Caco-2 (cell line): ENCODE data around the gene CAMTA2. TPM values are rescaled to one million over a fixed set of nuclear protein-coding genes. Genes with fewer than 3 reads are reported as not detected.
A peak's percentile ranks its signal among the peaks of the same experiment; 100 is the strongest.

ENCODE experiments used
- BruUV-seq: library from RNA; stranded (reverse); fragments of 400-500 nt; replicated peaks from 2 replicates; lab custom pipeline; 2021; lab: Mats Ljungman, UMichigan
- CTCF ChIA-PET: fragments of 300-600 bp; sonication (Branson Sonifier 250); formaldehyde crosslinking; loops from one replicate; lab custom pipeline; 2022; ENCODE audit warnings: antibody characterized with exemption; lab: Charles Lee
- POLR2A ChIA-PET: fragments of 300-600 bp; sonication (Branson Sonifier 250); formaldehyde crosslinking; loops from one replicate; lab custom pipeline; 2022; ENCODE audit warnings: antibody characterized with exemption; lab: Charles Lee
- DNase-seq, 2 experiments: peaks; one replicate each; pipeline versions ENCODE4 v3.0.0 to v3.0.0-alpha.2; 2020 to 2022
- H3K27me3 ChIP-seq: replicated peaks from 2 replicates; pipeline ENCODE4 v1.6.0; 2011; ENCODE audit warnings: low read length; ENCODE audit not compliant: control insufficient read depth, insufficient read depth
- H3K36me3 ChIP-seq: 2 replicates; pipeline ENCODE4 v1.5.1; 2011; ENCODE audit warnings: low read length; ENCODE audit not compliant: control insufficient read depth, insufficient read depth
- H3K4me1 ChIP-seq: fragments of 250-450 bp; sonication (Bioruptor Pico); 2 replicates; pipeline ENCODE4 v1.5.1; 2020; ENCODE audit warnings: mild to moderate bottlenecking
- H3K4me3 ChIP-seq: 2 replicates; pipeline ENCODE4 v1.5.1; 2011; ENCODE audit warnings: low read depth, mild to moderate bottlenecking, control low read depth, low read length
- H3K9me3 ChIP-seq: fragments of 250-450 bp; sonication (Bioruptor Pico); 2 replicates; pipeline ENCODE4 v1.5.1; 2020; ENCODE audit warnings: mild to moderate bottlenecking, moderate library complexity
- H3K27ac Mint-ChIP-seq: one replicate; pipeline ENCODE4 v1.8.0; 2022; ENCODE audit warnings: mixed read lengths; ENCODE audit not compliant: unreplicated experiment
- H3K27me3 Mint-ChIP-seq: one replicate; pipeline ENCODE4 v1.8.0; 2022; ENCODE audit warnings: mixed read lengths; ENCODE audit not compliant: insufficient read depth, unreplicated experiment
- H3K36me3 Mint-ChIP-seq: one replicate; pipeline ENCODE4 v1.8.0; 2022; ENCODE audit warnings: mild to moderate bottlenecking, mixed read lengths; ENCODE audit not compliant: insufficient read depth, unreplicated experiment
- H3K4me1 Mint-ChIP-seq: one replicate; pipeline ENCODE4 v1.8.0; 2022; ENCODE audit warnings: low read depth, mixed read lengths; ENCODE audit not compliant: unreplicated experiment
- H3K4me3 Mint-ChIP-seq: one replicate; pipeline ENCODE4 v1.8.0; 2022; ENCODE audit warnings: mild to moderate bottlenecking, moderate library complexity, mixed read lengths; ENCODE audit not compliant: unreplicated experiment
- H3K9me3 Mint-ChIP-seq: one replicate; pipeline ENCODE4 v1.8.0; 2022; ENCODE audit warnings: mixed read lengths; ENCODE audit not compliant: unreplicated experiment
- CTCF ChIP-seq, 2 experiments: fragments of 200-600 bp in 1 of 2; IDR thresholded peaks; 1 replicate in 1 of 2; 2 replicates in 1 of 2; pipeline versions ENCODE4 v1.5.1 to v1.8.0; 2011 to 2022; ENCODE audit warnings: antibody characterized with exemption in 1 of 2, control low read depth in 1 of 2, inconsistent platforms in 1 of 2, low read depth in 1 of 2, low read length in 1 of 2, mild to moderate bottlenecking in 1 of 2, moderate library complexity in 1 of 2; ENCODE audit not compliant: insufficient read depth in 1 of 2, severe bottlenecking in 1 of 2, unreplicated experiment in 1 of 2
- intact Hi-C: fragments of 100-400 bp; cut with micrococcal nuclease; formaldehyde crosslinking; loops from one replicate; pipeline ENCODE4 v1.10.0; 2022; ENCODE audit not compliant: unreplicated experiment
- total RNA-seq: library from RNA; stranded (reverse); gene quantifications from 2 replicates; pipeline ENCODE4 v1.2.3, GENCODE V29; 2022

The CAMTA2 gene
- total RNA-seq, 1 experiment from 2014 or later: 18.8 TPM

- H3K27me3 Mint-ChIP-seq: no peaks in the 10 kb centered on the region
- CTCF ChIA-PET: no interaction called here
- no peaks in the 10 kb centered on the region for H3K9me3 Mint-ChIP-seq
- DNase-seq: no peak
- no peak for TF ChIP-seq CTCF (IDR thresholded peaks at IDR 0.05; ENCODE audit: insufficient read depth in 1 of 2, low read depth in 1 of 2, low read length in 1 of 2, severe bottlenecking in 1 of 2, unreplicated experiment in 1 of 2)
- peak overlapping the region; percentile 73 for H3K27ac Mint-ChIP-seq
- H3K4me3 Mint-ChIP-seq: peak overlapping the region; percentile 78
- peaks cover 12% of the 10 kb centered on the region for H3K36me3 Mint-ChIP-seq
- Histone ChIP-seq H3K27me3 (no peaks in the 10 kb centered on the region), H3K4me3 (peak overlapping the region; percentile 60), H3K36me3 (no peaks in the 10 kb centered on the region), H3K4me1 (peaks cover 4% of the 10 kb centered on the region; the same call in 1 of the 2 replicates), H3K9me3 (no peaks in the 10 kb centered on the region)
- intact Hi-C loops: no loop called here
- POLR2A ChIA-PET: interaction anchor here (1.4 kb wide), 1 partner anchor 19 kb away, joined by 5 read pairs; no protein-coding TSS in a partner anchor
- H3K4me1 Mint-ChIP-seq: peaks cover 9% of the 10 kb centered on the region
- no TSS peak for BruUV-seq
Observed at GRCh38 chr17:4986403-4986802, 1.1 kb downstream of the CAMTA2 start.

GRCh38 chr17:4982305-4982704 is 5.2 kb downstream of the CAMTA2 start:
- no peak for DNase-seq
- peaks cover 7% of the 10 kb centered on the region for H3K4me1 Mint-ChIP-seq
- BruUV-seq: no TSS peak
- no peaks in the 10 kb centered on the region for H3K36me3 ChIP-seq
- no peak overlapping the region for H3K27ac Mint-ChIP-seq
- H3K4me3 Mint-ChIP-seq: no peak overlapping the region
- POLR2A ChIA-PET: no interaction called here
- H3K4me3 ChIP-seq: no peak overlapping the region
- no peaks in the 10 kb centered on the region for H3K9me3 Mint-ChIP-seq
- H3K27me3 ChIP-seq: no peaks in the 10 kb centered on the region
- no peaks in the 10 kb centered on the region for H3K9me3 ChIP-seq
- CTCF ChIA-PET: no interaction called here
- peaks cover 26% of the 10 kb centered on the region for H3K36me3 Mint-ChIP-seq
- H3K4me1 ChIP-seq: no peaks in the 10 kb centered on the region
- H3K27me3 Mint-ChIP-seq: no peaks in the 10 kb centered on the region
- intact Hi-C loops: no loop called here
- no peak for TF ChIP-seq CTCF (IDR thresholded peaks at IDR 0.05; ENCODE audit: insufficient read depth in 1 of 2, low read depth in 1 of 2, low read length in 1 of 2, severe bottlenecking in 1 of 2, unreplicated experiment in 1 of 2)

- TF ChIP-seq CTCF (IDR thresholded peaks at IDR 0.05; ENCODE audit: insufficient read depth in 1 of 2, low read depth in 1 of 2, low read length in 1 of 2, severe bottlenecking in 1 of 2, unreplicated experiment in 1 of 2): peak; percentile 35 to 49
- BruUV-seq: no TSS peak
- Histone ChIP-seq H3K36me3 (no peaks in the 10 kb centered on the region), H3K9me3 (no peaks in the 10 kb centered on the region), H3K27me3 (no peaks in the 10 kb centered on the region), H3K4me3 (no peak overlapping the region), H3K4me1 (no peaks in the 10 kb centered on the region)
- H3K27ac Mint-ChIP-seq: no peak overlapping the region
- peak in 1 of 2 experiments; percentile 55 for DNase-seq
- ChIA-PET CTCF (no interaction called here), POLR2A (no interaction called here)
- intact Hi-C loops: loop anchor here (1.0 kb wide), 1 partner anchor 82 kb away; no protein-coding TSS in a partner anchor
- peaks cover 28% of the 10 kb centered on the region for H3K36me3 Mint-ChIP-seq
- no peak overlapping the region for H3K4me3 Mint-ChIP-seq
- H3K4me1 Mint-ChIP-seq: peaks cover 8% of the 10 kb centered on the region
- no peaks in the 10 kb centered on the region for H3K9me3 Mint-ChIP-seq
- no peaks in the 10 kb centered on the region for H3K27me3 Mint-ChIP-seq
Observed at GRCh38 chr17:4980644-4981216, 6.7 kb downstream of the CAMTA2 start.
